HG02759 (cell line): ENCODE data around the gene ENTPD6.
"Not testable (repeated sequence)": the region's sequence is repeated elsewhere in the genome, so short reads cannot be mapped to it uniquely, and the experiment has no call there.

Experiments used
- ATAC-seq: cut with Tn5 transposase; IDR thresholded peaks from one replicate; pipeline ENCODE4 v1.9.1; 2021; ENCODE audit warnings: mild to moderate bottlenecking, moderate library complexity; ENCODE audit not compliant: unreplicated experiment

ENTPD6 gene

DNA sequence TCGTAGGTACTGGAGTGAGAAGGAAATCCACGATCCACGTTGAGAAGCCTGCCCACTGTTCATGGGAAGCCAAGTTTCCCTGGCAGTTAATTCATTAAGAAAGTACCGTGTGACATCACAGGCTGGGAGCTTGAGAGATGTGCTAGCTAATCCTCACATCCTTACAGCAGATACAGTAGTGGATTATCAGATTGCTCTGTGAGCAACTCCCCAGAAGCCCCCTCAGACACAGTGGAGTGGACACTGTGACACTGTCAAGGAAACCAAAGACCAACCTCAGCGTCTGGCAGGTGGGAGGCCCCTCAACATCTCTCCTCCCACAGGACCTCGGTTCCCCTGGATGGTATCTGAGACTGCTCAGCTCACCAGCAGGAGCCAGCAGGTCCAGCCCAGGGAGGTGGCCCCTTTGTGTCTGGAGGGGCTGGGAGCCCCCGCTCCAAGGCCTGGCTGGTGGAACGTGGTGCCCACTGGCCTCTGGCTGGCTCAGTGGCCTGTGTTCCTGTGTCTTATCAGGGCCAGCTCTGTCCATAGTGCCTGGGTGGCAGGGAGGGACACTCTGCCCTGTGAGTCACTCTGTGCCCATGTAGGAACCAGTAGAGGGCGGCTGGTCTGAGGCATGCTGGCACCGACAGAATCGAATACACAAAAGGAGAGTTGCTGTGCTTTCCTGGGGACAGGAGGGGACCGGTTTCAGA, 59.6 kb downstream of the ENTPD6 start:
- no peak for ATAC-seq

DNA sequence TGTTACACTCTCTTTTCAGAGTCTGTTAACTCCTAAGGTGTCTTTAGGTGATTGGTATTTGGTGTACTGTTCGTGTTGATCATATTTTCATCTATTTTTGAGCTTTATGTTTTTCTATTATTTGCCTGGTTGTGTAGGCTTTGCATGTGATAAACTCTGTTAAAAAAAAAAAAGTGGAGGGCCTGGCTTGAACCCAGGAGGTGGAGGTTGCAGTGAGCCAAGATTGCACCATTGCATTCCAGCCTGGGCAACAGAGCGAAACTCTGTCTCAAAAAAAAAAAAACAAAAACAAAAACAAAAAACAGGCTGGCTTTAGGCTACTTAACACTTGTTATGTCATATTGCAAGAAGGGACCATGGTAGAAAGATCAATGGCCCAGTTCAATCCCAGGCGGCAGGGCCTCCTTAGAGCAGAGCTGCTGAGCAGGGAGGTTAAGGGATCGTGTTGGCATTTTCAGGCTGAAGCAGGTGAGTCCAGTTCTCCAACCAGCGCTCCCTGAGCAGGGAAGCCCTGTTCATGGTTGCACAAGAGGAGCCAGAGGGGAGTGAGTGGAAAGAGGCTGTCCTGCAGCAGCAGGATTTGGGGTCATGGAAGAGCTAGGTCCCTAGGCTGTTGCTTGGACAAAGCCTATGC, 60.8 kb downstream of the ENTPD6 start:
- ATAC-seq, result no peak

DNA sequence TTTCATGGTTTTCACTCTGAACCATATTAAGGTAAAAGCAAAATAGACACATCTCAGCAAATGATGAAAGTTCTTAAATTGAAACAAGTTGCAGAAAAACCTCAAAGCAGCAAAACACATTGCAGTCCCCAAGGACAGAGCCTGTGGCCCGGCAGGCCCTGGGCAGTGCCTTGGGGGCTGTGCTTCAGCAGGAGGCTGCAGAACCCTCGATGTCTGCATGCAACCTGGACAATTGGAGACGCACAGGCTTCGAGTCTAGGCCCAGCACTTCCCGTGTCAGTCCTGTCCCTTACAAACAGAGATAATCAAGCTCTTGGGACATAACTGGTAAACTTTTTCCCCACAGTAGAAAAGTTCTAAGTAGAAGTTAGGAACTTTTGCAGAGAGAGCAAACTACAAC, 61.6 kb downstream of the ENTPD6 start:
- ATAC-seq, result no peak

DNA sequence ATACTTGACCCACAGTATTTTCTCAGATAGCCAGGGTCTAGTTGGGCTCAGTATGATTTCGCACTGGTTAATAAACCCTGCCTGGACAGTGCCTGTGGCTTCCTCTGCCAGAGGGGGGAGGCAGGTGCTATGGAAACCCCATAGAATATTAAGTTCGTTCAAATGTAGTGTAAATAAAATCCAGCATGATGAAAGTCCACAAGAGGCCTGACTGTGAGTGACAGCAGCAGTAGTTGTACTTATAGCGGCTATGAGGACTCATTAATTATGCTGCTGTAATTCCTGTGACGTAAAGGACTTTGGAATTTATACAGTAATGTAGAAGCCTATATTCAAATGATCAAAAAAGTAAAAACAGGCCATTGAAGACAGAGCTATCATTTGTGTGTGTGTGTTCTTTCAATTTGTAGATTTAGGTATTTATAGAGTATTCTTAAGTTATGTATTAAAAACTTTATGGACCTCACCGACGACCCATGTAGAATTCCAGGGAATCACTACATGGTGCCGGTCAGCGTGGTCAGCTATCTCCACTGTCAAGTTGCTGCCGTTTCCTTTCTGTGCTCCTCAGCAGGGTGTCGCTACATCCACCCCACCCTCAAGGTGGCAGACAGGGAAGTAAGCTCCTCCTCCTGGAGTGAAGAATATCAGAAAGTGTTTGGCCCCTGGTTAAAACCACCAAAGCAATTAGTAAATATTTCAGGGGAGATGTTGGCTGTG, 62.4 kb downstream of the ENTPD6 start:
- no peak for ATAC-seq

DNA sequence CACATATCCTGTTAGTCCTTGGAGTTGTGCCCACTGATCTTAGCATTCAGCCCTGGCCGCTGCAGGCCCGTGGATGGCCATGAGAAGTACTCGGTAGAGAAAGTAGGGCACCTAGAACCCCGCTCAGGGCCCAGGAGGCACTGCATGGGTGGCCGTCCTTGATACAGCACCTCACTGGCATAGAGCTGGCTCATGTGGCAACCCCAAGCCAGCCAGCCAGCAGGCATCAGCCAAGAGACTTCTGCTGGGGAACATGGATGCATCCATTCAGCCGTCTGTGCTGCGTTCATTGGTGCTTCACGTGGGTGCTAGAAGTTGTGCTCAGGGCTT, 62.9 kb downstream of the ENTPD6 start:
- no peak for ATAC-seq

DNA sequence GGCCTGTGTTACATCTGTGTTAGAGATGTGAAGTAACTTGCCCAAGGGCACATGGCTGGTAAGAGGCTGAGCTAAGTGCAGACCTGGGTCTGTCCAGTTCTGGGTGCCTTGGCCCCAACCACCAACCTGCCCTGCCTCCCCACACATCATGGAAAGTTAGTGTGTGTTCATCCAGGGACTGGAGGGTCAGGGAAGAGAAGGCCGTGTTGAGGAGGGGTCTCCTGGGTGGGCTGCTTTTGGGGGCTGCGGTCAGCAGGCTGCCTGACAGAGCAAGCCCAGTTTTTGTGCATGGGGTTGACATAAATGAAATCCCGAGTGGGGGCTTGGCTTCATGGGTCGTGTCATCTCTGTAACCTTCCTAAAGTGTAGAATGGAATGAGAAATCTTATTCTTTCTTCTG, 63.3 kb downstream of the ENTPD6 start:
- no peak for ATAC-seq

DNA sequence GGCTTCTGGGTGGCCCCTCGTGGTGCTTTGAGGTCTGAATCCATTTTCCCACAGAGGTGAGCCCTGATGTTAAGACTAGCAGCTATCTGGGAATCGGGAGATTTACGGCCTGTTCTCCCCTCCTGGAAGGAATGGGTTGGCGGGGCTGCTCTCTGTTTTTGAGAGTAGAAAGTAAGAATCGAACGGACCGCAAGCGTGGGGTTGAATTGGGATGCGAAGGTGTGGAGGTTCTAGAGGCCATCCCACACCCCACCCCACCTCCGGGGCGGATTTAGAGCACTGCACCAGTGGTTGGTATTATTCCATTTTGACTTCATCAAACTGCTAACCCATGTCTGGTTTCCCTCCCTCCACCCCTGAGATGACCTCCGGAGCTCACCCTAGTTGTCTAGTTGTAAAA, 63.8 kb downstream of the ENTPD6 start:
- no peak for ATAC-seq

DNA sequence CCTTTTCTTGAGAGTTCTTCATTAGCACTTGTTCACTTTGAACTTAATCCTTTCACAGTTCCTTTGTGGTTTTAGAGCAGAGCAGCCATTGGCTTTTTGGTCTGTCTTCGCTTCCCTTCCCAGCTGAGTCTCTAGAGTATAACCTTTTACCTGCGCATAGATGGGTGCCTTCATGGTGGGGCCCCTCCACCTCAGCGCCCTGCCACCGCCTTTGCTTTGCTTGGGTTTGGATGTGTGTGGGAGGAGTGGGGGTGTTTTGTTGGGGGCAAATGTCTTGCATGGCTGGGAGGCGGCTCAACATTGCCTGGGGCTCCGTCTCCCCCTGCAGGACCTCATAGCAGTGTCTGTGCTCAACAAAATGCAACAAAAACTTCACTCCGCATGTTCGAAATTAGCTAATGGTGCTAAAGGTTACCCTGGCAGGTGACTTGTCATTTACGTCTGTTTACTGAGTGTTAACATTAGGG, 64.3 kb downstream of the ENTPD6 start:
- ATAC-seq, result no peak

DNA sequence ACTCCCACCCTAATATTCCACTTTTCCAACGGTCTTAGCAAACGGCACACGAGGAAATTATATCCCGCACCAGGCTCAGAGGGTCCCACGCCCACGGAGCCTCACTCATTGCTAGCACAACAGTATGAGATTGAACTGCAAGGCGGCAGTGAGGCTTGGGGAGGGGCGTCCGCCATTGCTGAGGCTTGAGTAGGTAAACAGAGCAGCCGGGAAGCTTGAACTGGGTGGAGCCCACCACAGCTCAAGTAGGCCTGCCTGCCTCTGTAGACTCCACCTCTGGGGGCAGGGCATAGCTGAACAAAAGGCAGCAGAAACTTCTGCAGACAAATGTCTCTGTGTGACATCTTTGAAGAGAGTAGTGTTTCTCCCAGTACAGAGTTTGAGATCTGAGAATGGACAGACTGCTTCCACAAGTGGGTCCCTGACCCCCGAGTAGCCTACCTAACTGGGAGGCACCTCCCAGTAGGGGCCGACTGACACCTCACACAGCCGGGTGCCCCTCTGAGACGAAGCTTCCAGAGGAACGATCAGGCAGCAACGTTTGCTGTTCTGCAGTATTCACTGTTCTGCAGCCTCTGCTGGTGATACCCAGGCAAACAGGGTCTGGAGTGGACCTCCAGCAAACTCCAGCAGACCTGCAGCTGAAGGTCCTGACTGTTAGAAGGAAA, 65.4 kb downstream of the ENTPD6 start:
- ATAC-seq, result not testable (repeated sequence)

DNA sequence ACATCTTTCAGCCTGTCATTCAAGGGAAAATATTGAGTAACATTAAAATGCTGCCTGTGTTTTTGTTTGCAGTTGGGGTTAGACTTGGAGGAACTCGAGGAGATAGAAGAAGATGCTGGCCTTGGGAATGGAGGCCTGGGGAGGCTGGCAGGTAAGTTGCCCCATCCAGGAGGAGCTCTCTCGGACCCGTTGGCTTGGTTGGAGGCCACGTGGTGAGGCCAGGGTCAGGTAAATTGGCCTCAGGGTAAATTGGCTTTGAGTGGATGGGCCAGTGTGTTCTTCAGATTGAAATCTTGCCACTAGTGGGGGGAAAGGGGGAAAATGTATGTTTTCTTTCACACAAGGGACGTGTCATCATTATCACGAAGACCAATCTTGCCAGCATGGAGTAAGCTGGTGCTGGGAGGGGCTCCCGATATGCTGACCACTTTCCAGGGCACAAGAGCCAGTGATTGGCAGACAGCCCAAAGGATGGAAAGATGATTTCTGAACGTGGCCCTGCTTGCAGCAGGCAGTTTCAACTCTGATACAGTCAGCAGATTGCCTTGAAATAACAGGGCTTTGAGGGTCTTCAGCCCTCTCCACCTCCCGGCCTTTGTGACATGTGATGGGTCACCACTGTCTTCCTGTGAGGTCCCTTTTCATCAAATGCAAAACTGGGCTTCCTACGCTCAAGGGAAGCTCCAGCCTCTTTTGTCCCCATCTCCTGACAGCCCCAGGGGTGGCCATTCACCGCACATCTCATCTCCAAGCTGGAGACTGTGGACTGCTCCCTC, 73.7 kb downstream of the ENTPD6 start:
- no peak for ATAC-seq

DNA sequence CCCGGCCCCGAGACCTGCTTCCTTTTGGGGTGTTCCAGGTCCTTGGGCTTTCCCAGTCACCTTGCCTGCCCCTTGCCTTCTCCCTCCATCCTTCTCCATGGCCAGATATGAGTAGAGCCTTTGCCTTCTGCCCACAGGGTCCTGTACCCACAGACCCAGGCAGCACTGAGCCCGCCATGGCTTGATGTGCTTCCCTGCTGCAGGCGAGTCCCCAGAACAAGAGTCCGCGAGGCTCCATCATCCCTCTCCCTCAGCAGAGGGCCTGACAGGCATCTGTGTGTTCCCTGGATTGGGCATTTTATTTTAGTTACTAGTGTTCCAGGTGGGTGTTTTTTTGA, 74.3 kb downstream of the ENTPD6 start:
- ATAC-seq, result no peak

DNA sequence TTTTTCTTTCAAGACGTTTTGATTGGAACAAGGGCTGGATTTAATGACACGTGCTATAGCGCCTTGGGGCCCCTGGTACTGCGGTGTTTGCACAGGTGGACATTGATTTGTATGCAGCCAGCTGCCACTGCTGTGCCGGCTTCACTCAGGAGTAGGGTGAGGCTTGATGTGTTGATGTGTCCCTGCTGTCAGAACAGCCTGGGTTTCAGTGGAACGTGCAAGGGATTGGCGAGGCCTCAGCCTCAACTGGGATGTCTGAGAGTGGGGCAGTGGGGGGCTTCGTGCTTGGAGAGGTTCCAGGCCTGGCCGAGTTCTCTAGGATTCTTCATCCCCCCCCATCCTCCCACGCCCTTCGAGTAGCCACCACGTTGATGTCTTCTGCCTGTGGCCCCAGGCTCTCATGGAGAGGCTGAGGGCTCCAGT, 75.3 kb downstream of the ENTPD6 start:
- ATAC-seq, result no peak

DNA sequence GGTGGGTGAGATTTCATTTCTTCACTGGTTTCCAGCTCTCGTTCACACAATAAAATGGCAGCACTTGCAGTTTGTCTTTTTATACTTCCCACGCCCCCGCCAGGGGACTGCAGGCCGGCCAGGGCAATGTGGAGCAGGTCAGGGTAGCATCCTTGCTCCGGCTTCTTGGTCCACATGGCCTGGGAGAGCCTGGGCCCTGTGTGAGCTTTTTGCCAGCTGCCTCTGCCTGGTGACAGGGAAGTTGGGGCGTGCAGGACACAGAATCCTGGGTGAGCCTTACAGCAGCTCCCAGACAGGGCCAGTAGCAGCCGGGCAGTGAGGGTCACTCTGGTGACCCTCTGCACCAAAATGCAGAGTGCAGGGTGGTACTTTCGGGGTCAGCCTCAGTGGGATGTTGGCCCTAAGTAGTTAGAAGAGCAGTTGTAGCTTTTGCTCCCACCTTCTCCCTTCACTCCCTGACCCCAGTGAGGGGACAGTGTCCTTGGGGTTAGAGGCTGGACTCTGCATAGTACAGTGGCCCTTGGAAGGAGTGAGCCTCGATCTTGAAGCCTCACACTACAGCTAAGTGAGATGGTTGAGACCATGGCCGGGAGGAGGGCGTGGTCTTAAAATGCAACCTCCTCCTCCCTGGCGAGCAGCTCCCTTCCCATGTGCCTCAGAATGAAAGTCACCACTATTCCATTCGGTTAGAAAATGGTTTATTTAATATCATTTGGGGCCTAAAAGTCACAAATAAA, 76.1 kb downstream of the ENTPD6 start:
- no peak for ATAC-seq

DNA sequence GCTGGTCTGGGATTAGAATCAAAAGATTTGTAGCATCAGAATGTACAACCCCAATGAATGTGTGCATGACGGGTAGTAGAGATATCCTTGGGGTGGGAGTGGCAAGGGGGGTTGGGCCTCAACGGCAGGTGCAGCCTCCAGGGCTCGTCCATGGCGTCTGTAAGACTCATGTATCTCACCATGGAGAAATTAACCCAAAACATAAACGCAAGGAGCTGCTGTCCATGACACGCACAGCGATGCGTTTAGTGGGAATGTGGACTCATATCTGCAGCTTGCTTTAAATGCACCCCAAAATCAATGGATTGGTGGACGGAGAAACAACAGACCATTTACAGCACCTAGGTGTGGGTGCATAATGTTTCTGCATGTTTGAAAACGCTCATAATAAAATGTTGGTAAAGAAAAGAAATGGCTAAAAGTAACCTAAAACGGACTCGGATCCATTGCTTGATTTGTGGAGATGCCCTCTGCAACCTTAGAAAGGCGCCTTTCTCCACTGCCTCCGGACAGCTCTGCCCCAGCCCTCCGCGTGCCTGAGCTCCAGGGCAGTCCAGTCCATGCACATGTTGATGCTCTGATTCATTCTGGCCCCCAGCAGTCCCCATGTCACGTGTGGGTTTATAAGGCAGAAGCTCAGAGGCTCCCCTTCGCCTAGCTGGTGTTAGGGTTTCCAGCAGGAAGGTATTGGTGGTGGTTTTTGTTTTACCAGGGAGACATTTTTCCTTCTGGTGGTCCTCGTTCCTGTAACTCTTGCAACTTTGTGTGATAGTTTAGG, 76.9 kb downstream of the ENTPD6 start:
- no peak for ATAC-seq

DNA sequence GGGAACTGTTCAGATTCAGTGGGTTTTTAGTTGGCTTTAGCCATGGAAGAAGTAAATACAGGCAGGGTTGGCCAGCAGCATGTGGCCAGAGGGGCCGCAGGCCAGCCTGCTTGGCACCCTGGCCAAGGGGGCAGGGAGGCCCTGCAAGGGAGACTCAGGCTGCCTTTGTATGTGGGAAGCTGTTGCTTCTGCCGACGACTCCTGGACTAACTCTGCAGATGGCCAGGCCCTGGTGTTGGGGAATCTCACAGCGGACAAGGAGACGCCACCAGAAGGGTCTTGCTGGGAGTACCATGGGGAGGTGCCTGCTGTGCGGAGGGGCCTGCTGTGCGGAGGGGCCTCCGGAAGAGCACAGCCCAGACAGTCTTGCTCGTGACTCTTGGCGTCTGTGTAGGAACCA, 77.5 kb downstream of the ENTPD6 start:
- ATAC-seq, result no peak

DNA sequence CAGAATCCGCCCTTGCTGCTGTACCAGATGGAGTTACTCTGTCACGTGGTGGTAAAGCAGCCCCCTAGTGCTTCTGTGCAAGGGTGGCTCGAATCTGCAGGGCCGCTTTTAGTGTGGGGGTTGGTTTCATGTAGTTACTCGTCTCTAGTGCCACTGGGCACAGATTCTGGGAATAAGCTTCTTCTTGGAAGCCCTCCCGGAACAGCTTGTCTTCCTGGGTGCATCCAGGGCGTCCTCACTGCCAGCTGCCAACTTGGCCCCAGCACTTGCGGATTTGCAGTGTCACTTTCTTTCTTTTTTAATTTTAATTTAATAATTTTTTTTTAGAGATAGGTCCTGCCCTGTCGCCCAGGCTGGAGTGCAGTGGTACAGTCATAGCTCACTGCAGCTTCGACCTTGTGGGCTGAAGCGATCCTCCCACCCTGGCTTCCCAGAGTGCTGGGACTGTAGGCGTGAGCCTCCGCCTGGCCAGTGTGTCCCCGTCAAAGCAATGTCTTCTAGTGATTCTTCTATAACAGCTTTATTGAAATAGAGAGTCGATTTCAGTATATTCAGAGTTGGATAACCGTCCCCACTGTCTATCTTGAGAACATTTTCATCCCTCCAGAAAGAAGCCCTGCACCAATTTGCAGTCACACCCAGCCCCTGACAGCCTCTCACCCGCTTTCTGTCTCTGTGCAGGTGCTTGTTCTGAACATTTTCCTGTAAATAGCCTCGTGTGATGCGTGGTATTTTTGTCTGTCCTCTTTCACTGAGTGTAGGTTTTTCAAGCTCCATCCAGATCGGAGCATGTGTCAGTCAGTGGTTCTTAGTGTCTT, 78.2 kb downstream of the ENTPD6 start:
- ATAC-seq, result no peak

DNA sequence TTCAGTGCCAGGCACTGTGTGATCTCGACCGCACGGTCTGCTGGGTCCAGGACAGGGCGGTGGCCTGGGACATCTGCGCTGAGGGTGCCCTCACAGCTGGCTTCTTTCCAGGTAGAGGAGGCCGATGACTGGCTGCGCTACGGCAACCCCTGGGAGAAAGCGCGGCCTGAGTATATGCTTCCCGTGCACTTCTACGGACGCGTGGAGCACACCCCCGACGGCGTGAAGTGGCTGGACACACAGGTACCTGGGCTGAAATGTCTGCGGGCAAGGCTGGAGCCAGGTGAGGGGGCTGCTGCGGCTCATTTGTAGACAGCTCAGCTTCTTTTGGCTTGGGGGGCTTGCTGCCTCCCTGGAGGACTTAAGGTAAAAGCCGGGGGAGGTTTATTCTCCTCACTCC, 79.0 kb downstream of the ENTPD6 start:
- no peak for ATAC-seq

DNA sequence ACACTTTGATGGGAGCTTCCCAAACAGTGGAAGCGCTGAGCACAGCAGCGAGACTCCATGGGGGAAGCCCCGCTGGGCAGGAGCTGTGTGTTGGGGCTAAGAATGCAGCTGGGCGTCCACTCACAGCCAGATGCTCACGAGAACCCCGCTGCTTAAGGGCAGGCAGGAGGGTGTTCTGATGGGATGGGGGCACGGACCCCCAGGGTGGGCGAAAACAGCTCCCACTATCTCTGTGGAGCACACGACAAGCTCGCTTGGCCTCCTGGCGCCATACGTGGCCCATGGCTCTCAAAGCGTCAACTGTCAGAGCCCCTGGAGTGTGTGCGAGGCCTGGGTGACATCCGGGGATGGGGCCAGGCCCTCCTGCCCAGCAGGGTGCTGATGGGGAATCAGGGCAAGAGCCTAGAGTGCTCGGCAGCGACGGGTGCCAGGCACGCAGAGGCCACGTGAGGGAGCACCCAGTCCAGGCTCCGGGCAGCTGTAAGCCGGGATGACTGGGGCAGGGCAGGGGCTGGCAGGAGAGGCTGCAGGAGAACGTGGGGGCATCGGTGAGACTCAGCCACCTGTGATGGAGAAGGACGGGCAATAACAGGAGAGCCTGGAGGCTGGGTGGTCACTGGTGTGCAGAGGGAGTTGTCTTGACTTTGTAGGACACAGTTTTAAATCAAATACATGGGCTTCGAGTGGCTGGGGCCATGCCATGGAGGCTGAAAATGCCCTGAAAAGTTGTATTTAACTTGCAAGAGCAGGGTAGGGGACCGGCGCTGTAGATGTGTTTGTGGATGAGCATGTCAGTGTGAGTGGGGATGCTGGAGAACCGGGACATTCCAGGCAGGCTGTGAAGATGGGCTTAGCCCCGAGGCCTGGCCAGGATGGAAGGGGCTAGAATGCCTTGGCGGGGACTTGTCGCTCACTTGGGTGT, 79.6 kb downstream of the ENTPD6 start:
- no peak for ATAC-seq
